K562 treated with DMSO at 1 percent for 24 hours (cell line): ENCODE results near the gene FLOT1. TPM values are rescaled to one million over a fixed set of nuclear protein-coding genes. Genes with fewer than 3 reads are reported as not detected.

ENCODE experiments used
- total RNA-seq: library from RNA; unstranded; fragments of 300-600 nt; gene quantifications from 2 replicates; pipeline ENCODE4 v1.2.3, GENCODE V29; 2022; ENCODE audit warnings: low read depth; ENCODE audit not compliant: insufficient read depth

FLOT1 gene
- 309 and 334 TPM in 2 replicates for total RNA-seq

DNA sequence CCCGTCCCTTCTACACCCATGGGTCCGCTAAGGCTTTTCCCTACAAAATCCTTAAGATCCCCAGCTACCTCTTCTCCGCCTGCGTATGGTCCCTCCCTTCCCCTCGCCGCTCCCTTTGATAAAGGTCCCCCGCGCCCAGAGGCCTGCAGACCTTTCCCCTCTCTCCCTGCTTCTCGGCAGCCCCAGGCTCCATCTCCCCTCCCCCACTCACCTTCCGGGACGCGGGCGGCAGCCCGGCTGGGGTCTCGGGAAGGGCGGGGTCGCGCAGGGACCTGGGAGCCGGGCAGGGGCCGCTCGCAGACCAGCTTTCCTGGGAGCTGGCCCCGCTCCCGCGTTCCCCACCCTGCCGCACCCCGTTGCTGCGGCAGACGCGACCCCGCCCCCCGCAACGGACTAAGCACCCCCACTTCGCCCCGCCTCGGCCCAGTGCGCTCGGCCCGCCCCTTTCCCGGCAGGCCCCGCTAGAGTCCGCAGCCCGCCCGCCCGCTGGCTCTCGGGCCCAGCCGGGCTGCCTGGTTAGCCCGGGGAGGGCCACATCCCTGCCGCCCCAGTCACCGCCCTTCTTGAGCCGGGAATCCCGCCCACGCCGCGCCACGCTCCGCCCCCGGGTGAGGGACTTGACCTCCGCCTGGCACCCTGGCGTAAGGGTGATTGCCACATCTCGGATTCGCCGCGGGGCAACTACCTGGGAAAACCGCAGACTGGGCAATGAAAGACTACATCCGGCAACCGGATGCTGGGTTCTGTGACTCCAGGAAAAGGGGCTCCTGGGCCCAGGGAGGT is at the start of gene FLOT1:
FLOT1 (minus strand) TSS at position 372 of the 783 bp plus-strand sequence. CDS start 498 bp downstream, outside the sequence.

GRCh38 chr6:30744054-30744805 is 1.7 kb upstream of the FLOT1 start, which contains the start of gene IER3:
Gene IER3, minus strand, starts transcription at chr6:30744547. Its CDS starts 29 bp downstream, at chr6:30744518.

DNA sequence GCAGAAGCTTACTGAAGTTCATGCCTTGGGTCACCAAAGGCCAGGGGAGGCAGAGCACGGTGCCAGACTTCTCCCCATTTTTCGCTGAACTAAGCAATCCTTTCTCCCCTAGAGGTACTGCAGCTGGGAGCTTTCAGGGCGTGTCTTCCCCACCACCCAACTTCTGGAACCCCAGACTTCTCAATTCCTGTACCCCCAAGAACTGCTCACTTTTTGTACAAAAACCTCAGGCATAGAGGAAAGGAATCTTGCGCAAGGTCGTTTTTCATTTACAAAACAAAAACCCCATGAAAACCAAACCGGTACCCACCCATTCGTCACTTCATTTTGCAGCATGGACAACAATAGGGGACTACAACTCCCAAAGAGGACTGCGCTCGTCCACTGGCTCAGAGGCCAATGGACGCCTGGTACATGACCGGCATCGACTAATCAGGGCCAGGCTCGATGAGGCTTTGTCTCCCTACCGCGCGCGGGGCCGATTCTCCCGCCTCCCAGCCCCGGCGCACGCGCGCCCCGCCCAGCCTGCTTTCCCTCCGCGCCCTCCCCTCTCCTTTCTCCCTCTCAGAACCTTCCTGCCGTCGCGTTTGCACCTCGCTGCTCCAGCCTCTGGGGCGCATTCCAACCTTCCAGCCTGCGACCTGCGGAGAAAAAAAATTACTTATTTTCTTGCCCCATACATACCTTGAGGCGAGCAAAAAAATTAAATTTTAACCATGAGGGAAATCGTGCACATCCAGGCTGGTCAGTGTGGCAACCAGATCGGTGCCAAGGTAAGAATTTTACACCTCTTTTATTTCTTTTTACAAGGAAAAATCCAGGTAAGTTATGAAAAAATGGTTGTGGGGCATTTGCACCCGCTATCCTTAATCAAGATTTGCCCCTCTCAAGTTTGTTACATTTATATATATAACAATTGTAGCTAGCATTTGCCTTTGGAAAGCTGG is 22.4 kb downstream of the FLOT1 start, which contains the start of gene TUBB:
TUBB (plus strand) TSS at position 562 of the 947 bp plus-strand sequence; CDS start at position 717, 155 bp downstream.

DNA sequence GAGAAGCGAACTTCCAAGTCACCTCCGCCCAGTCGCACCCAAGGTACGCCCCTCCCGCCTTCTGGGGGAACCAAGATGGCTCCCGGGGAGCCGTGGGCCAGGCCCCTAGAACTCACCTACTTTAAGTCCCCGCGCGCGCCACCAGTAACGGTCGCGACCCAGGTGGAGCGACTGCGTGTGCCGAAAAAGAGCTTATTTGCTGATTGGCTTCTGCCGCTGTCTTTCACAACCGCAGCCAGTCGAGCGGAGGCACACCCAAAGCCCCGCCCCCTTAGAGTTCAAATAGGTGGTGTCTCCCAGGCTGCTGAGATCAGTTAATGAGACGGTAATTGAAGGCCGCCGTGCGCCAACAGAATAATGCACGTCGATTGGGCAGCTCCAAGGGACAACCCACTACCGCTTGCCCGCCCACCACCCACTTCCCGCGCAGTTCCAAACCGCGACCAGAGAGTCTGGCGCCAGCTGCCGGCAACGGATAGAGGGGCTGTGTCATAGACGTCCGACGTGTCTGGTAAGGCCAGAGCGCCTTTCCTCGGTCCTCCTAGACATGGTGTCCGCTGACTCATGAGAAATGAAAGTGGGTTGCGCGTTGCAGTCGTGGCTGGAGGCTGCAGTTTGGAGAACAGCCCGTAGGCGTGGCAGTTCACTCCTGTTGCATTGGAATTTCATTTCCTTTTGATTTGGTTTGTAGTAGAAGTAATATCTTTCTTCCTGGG is 25.2 kb downstream of the FLOT1 start, which contains the start of gene MDC1:
MDC1 (minus strand) TSS at position 153 of the 716 bp plus-strand sequence. CDS start 2,106 bp downstream, outside the sequence.

GRCh38 chr6:30690403-30691207 is 51.9 kb downstream of the FLOT1 start, which contains the start of gene NRM:
Gene NRM, minus strand, starts transcription at chr6:30690984. Its CDS starts 10 bp downstream, at chr6:30690974.

DNA sequence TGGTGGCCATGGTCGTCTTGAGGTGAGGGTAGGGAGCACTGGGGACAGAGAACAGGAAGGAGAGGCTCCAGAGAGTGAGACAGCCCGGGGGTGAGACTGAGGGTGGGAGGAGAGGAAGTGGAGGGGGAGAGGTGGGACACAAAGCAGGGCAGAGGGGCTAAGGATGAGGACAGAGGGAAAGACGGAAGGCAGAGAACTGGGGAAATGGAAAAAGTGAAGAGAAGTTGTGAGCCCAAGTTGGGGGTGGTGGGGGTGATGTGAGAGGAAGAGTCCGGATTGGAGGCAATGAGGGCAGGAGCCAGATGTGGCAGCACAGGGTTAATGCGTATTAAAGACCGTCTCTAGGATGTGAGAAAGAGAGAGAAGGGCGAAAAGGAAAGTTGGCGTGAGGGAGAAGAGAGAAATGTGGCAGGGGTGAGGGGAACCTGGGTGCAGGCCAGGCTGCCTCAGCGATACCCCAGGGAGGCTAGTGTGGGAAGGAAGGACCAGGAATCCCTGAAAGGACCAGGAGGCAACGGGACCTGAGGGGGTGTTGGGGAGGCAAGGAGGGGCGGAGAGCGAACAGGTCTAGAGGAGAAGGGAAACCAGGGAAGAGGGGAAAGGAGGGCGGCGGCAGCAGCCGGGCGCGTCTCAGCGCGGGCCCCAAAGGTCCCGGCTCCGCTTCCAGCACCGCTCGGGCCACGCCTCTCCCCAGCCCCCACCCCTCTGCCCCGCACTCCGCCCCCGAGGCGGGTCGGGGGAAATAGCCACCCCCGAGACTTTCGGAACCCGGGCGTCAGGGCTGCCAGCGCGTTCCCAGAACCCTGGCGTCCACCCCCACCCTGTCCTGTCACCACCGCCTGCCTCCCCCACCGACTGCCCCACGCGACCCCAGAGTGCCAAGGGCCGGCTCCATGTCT is 56.2 kb downstream of the FLOT1 start, which contains the start of gene PPP1R18:
PPP1R18 (minus strand) TSS at position 637 of the 899 bp plus-strand sequence; CDS start at position 10, 627 bp downstream.

Other genes with a start within 250 kb of the FLOT1 start
- 76.2 and 79.9 TPM in 2 replicates for gene GNL1, start 186.2 kb downstream of the FLOT1 start, total RNA-seq
- 14.6 and 16.6 TPM in 2 replicates for gene PRR3, start 185.4 kb downstream of the FLOT1 start, total RNA-seq
- gene ABCF1, start 171.2 kb downstream of the FLOT1 start, total RNA-seq = 119 and 123 TPM in 2 replicates
- 26.3 and 30.3 TPM in 2 replicates for gene PPP1R10, start 125.4 kb downstream of the FLOT1 start, total RNA-seq
- gene MRPS18B, start 124.8 kb downstream of the FLOT1 start, total RNA-seq = 89.5 and 94.7 TPM in 2 replicates
- gene ATAT1, start 115.8 kb downstream of the FLOT1 start, total RNA-seq = 1.4 and 2.2 TPM in 2 replicates
- gene C6orf136, start 95.6 kb downstream of the FLOT1 start, total RNA-seq = 37.5 and 39.4 TPM in 2 replicates
- 65.7 and 68.2 TPM in 2 replicates for gene DHX16, start 69.7 kb downstream of the FLOT1 start, total RNA-seq
- gene PPP1R18, start 56.0 kb downstream of the FLOT1 start, total RNA-seq = 145 and 155 TPM in 2 replicates
- gene NRM, start 51.7 kb downstream of the FLOT1 start, total RNA-seq = 30.7 and 32.7 TPM in 2 replicates
- gene MDC1, start 25.4 kb downstream of the FLOT1 start, total RNA-seq = 64.8 and 67.6 TPM in 2 replicates
- gene TUBB, start 22.3 kb downstream of the FLOT1 start, total RNA-seq = 1,630 and 1,662 TPM in 2 replicates
- 187 and 201 TPM in 2 replicates for gene IER3, start 1.9 kb upstream of the FLOT1 start, total RNA-seq
- gene DDR1, start 141.8 kb upstream of the FLOT1 start, total RNA-seq = 79.0 and 87.6 TPM in 2 replicates
- gene GTF2H4, start 165.5 kb upstream of the FLOT1 start, total RNA-seq = 43.0 and 44.3 TPM in 2 replicates
- 59.2 and 63.7 TPM in 2 replicates for gene VARS2, start 171.6 kb upstream of the FLOT1 start, total RNA-seq
- not detected in 2 replicates for gene SFTA2, start 189.5 kb upstream of the FLOT1 start, total RNA-seq
- gene MUCL3, start 198.3 kb upstream of the FLOT1 start, total RNA-seq = 0.05 TPM in 1 of 2 replicates, not detected in the other
- gene MUC21, start 241.0 kb upstream of the FLOT1 start, total RNA-seq = not detected in 2 replicates